8988T (cell line): Measurements from ENCODE around the gene CMC2.

Experiments used
- DNase-seq: peaks from one replicate; pipeline ENCODE4 v3.0.0; 2011

CMC2 gene

DNA sequence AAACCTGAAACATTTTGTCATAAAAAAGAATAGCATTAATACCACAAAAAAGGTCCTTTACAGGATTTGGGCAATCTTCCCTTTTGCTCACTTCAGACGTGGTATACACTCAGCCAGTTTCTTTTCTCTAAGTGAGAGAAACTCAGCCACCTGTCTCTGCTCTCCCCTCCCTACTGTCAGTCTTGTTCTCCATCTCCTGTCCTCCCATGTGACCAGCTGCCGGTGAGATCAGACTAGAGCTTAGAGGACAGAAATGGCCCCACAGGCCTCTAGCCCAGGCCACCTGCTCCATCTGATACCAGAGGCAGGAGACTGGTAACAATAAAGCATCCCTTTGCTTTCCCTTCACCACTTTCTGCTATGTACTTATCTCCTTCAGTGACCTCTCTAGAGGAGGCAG is 34.9 kb downstream of the CMC2 start:
- no peak for DNase-seq

- no peak for DNase-seq
These were observed 37.6 kb downstream of the CMC2 start for GRCh38 chr16:80969114-80969484.

DNA sequence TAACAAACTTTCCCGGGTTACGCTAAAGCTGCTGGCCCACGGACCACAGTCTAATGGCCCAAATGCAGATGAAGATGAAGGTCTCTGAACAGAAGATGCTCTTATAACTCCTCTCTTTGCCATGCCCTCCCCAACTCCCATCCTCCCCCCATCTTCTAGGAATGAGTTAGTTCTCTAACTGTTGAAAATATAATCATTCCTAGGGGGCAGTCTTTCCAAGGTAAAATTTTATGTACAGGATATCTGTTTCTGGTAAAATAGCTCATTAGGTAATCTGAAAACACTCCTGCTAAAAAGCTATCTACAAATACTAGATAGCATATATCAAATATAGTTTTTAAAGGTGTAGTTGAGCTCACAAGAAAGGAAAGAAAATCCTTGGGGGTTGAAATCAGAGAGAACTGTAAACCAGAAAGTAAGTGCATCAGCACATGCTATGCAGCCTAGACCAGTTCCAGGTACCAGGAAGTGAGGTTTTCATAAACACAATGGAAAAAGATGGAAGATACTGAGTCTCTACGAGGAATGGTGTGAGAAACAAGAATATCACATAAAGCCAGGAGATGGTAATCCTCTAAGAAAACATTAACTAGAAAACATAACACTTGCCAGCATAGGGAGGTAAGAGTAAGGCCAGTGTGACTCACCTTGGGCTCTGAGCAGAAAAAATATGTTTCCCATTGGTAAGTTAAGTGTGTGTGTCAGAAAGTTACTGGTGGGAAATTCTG is 38.1 kb downstream of the CMC2 start:
- DNase-seq = no peak

DNA sequence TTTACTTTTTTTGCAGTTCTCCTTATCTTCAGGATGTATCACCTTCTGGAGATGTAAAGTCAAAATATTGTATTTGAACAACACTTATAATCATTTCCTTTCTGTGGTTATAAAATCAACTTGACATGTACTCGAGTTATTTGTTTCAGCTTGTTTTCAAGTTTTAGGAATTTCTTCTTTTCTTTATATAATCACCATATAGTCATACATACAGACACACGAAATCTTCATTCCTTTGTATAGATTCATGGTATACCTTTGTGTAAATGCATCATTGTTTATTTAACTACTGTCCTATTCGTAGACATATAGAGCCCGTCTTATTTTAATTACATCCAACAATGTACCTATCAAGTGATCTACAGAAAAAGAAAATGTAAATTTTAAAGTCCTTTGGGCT is 40.1 kb downstream of the CMC2 start:
- DNase-seq = no peak

- DNase-seq = no peak
These were observed 42.3 kb downstream of the CMC2 start for GRCh38 chr16:80964351-80964750.

GRCh38 chr16:80962879-80963278 is 43.8 kb downstream of the CMC2 start:
- no peak for DNase-seq

- no peak for DNase-seq
These were observed 48.4 kb downstream of the CMC2 start for GRCh38 chr16:80958284-80958683.

- no peak for DNase-seq
These were observed 51.7 kb downstream of the CMC2 start for GRCh38 chr16:80954985-80955384.

GRCh38 chr16:80948886-80949493 is 57.7 kb downstream of the CMC2 start:
- DNase-seq = no peak

- no peak for DNase-seq
These were observed 58.7 kb downstream of the CMC2 start for GRCh38 chr16:80947708-80948625.

- DNase-seq = no peak
These were observed 59.4 kb downstream of the CMC2 start for GRCh38 chr16:80947239-80947638.

DNA sequence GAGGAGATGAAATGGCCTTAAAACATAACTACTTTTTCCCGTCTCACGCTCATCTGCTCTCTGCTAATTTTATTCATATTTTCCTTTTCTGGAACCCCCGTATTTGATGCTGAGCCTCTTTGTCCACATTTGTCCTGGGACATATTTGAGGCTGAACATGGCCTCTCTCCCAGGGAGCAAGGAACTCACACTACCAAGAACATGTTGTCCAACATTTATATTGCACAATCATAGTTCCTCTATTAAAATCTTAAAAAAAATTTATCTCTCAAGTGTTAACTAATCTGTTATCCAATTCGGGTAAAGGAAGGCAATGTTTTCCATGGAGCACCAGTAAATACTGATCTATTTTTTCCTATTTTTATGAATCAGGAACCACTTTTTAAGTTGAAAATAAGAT is 60.2 kb downstream of the CMC2 start:
- DNase-seq = no peak

- no peak for DNase-seq
These were observed 66.4 kb downstream of the CMC2 start for GRCh38 chr16:80940069-80940856.

DNA sequence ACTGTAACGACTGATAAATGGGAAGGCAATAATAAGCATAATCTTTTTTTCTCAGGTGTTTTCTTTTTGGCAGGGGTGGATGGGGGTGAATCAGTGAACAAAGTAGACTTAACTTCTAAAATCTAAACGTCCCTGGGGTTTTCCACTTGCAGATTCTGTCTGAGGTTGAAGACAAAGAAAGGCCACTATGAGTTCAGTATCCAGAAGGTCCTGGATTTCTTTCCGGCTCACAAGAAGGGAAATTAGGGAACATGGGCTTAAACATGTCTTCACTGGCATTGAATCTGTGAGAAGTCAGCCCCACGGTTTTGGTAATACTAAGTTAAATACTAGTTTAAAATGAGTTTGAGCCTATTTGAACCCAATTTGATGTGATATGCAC is 67.8 kb downstream of the CMC2 start:
- no peak for DNase-seq

- DNase-seq = no peak
These were observed 68.4 kb downstream of the CMC2 start for GRCh38 chr16:80938004-80938878.

DNA sequence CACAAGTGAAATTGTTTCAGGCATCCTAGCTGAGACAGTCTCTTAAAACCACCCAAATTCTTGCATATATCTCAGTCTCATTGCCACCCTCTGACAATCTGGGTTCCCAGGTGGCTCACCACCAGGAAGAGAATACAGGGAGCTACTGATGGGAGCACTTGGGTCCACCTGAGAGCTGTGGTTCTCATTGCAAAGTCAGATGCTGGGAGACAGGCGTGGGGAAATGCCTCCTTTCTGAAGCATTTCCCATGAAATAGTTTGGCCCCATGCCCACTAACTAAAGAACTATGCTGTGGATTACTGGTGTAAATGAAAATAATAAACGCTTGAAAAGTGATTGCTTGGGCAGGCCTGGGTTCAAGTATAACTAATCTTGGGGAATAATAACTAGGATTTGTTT is 70.3 kb downstream of the CMC2 start:
- DNase-seq = no peak

- no peak for DNase-seq
These were observed 71.0 kb downstream of the CMC2 start for GRCh38 chr16:80935691-80936090.

DNA sequence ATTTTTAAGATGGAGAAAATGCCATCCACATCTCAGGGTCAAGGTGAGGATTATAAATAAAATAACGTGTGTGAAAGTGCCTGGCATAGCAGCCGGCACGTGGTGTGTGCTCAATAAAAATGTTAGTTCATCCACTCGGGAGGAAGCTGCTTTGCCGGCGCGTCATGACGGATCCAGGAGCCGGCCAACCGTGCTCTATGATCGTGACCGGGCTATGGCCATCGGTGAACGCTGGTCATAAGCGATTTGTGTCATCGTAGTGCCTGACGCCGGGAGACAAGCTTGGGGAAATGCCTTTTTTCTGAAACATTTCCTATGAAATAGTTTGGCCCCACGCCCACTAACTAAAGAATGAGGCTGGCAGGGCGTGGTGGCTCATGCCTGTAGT is 74.0 kb downstream of the CMC2 start:
- DNase-seq = peak; percentile 70

DNA sequence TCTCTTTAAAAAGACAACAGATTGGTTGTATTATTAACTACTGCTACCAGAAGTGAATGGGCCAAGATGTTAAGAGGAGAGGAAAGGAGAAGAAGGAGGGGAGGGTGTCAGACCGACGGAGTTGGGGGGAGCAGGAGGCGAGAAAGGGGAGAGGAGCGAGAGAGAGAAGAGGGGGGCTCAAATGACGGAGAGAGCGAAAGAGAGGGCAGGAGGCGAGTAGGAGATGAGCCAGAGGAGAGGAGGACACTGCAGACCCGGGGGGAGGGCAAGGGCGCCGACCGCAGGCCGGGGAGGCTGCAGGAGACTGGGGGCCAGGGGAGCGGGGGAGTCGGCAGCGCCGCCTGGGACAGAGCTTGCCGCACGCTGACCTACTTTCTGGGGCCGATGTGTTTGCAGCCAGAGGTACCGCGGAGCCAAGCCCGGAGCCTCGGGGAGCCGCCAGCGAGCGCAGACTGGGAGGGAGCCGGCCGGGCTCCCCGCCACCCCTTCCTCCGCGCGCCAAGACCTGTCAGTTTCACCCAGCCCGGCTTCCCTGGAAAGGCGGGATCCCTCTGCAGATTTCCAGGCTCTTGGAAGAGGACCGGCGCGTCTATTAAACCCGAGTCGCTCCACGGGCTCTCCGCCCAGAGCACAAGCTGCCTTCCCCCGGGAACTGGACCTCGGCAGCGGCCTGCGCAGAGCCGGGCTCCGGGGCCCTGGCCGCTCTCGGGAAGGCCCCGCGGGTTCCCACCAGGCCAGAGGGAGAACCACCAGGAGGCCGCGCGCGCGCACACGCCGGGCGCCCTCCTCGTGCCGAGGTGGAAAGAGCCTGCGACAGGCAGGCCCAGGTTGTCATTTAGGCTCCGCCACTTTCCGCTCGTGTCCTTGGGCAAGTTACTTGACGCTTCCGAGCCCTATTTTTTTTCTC is 74.6 kb downstream of the CMC2 start:
- no peak for DNase-seq

- DNase-seq = peak; percentile 73
These were observed 82.2 kb downstream of the CMC2 start for GRCh38 chr16:80924372-80924978.

DNA sequence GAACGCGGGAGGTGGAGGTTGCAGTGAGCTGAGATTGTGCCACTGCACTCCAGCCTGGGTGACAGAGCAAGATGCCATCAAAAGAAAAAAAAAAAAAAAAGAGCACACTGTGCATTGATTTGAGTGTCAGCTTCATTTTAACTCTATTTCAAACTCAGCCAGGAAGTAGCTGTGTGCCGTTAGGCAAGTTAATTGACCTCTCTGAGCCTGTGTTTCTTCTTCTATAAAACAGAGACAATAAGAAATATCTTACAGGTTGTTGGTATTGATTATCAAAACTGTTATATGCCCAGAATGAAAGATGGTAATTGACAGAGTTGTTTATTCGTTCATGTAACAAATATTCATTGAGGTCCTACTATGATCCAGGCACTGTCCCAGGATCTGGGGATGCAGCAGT is 83.3 kb downstream of the CMC2 start:
- no peak for DNase-seq
